Measurements from ENCODE around the gene SF3B6.
"Not testable (repeated sequence)": the region's sequence is repeated elsewhere in the genome, so short reads cannot be mapped to it uniquely, and the experiment has no call there.

Gene SF3B6

GRCh38 chr2:24104906-24105305 lies 28.8 kb upstream of the SF3B6 start:
- Mint-ChIP-seq H3K4me3 (no peak overlapping the region), H3K4me1 (no peaks in the 10 kb centered on the region), H3K27ac (no peak overlapping the region), H3K27me3 (no peaks in the 10 kb centered on the region), H3K9me3 (peaks cover 16 to 28% of the 10 kb centered on the region in 2 donors)
- ATAC-seq: no peak
- no peak for DNase-seq

GRCh38 chr2:24104110-24104650 lies 28.1 kb upstream of the SF3B6 start:
- Mint-ChIP-seq H3K4me1 (no peaks in the 10 kb centered on the region), H3K9me3 (peaks cover 16 to 36% of the 10 kb centered on the region in 2 donors), H3K27ac (no peak overlapping the region), H3K4me3 (no peak overlapping the region), H3K27me3 (no peaks in the 10 kb centered on the region)
- ATAC-seq (no peak), DNase-seq (no peak)

DNA sequence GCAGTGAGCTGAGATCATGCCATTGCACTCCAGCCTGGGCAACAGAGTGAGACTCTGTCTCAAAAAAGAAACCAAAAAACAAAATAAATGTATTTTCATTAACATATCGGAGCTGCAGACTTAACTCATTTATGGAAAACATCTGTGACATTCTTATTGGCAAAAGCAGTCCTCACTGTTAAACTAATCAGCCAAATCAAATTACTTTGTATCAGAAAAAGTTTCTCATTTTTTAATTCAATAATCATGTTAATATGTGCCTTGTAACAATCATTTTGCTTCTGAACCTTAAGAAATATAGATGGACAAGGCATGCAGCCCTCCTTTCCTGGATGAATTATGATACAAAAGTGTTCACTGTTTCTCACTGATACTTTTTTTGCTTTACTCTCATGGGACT lies 26.6 kb upstream of the SF3B6 start:
- DNase-seq: no peak
- H3K27ac Mint-ChIP-seq: no peak overlapping the region
- H3K27me3 Mint-ChIP-seq: no peaks in the 10 kb centered on the region
- H3K9me3 Mint-ChIP-seq: peaks cover 15 to 43% of the 10 kb centered on the region in 2 donors
- H3K4me1 Mint-ChIP-seq: no peaks in the 10 kb centered on the region
- no peak overlapping the region for H3K4me3 Mint-ChIP-seq
- ATAC-seq: no peak

- H3K27me3 Mint-ChIP-seq: no peaks in the 10 kb centered on the region
- no peak for ATAC-seq
- H3K4me1 Mint-ChIP-seq: no peaks in the 10 kb centered on the region
- H3K9me3 Mint-ChIP-seq: peaks cover 8 to 37% of the 10 kb centered on the region in 2 donors
- no peak overlapping the region for H3K4me3 Mint-ChIP-seq
- no peak overlapping the region for H3K27ac Mint-ChIP-seq
- no peak for DNase-seq
Observed at GRCh38 chr2:24101992-24102391, 25.9 kb upstream of the SF3B6 start.

DNA sequence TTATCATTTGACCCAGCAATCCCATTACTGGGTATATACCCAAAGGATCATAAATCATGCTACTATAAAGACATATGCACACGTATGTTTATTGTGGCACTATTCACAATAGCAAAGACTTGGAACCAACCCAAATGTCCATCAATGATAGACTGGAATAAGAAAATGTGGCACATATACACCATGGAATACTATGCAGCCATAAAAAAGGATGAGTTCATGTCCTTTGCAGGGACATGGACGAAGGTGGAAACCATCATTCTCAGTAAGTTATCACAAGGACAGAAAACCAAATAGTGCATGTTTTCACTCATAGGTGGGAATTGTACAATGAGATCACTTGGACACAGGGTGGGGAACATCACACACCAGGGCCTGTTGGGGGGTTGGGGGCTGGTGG lies 24.6 kb upstream of the SF3B6 start:
- not testable (repeated sequence) for H3K27me3 Mint-ChIP-seq, ATAC-seq, H3K4me1 Mint-ChIP-seq, DNase-seq, H3K4me3 Mint-ChIP-seq, H3K27ac Mint-ChIP-seq
- peaks cover 4 to 32% of the 10 kb centered on the region in 2 donors for H3K9me3 Mint-ChIP-seq

GRCh38 chr2:24095171-24095677 lies 19.1 kb upstream of the SF3B6 start:
- H3K9me3 Mint-ChIP-seq: peaks cover 4 to 22% of the 10 kb centered on the region in 2 donors
- not testable (repeated sequence) for DNase-seq, ATAC-seq, H3K4me1 Mint-ChIP-seq, H3K4me3 Mint-ChIP-seq, H3K27me3 Mint-ChIP-seq, H3K27ac Mint-ChIP-seq

DNA sequence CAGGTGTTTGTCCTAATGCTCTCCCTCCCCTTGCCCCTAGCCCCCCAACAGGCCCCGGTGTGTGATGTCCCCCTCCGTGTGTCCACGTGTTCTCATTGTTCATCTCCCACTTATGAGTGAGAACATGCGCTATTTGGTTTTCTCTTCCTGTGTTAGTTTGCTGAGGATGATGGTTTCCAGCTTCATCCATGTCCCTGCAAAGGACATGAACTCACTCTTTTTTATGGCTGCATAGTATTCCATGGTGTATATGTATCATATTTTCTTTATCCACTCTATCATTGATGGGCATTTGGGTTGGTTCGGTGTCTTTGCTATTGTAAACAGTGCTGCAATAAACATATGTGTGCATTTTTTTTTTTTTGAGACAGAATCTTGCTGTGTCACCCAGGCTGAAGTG lies 17.1 kb upstream of the SF3B6 start:
- not testable (repeated sequence) for H3K4me3 Mint-ChIP-seq, H3K4me1 Mint-ChIP-seq, H3K27ac Mint-ChIP-seq, H3K27me3 Mint-ChIP-seq, ATAC-seq, DNase-seq, H3K9me3 Mint-ChIP-seq

DNA sequence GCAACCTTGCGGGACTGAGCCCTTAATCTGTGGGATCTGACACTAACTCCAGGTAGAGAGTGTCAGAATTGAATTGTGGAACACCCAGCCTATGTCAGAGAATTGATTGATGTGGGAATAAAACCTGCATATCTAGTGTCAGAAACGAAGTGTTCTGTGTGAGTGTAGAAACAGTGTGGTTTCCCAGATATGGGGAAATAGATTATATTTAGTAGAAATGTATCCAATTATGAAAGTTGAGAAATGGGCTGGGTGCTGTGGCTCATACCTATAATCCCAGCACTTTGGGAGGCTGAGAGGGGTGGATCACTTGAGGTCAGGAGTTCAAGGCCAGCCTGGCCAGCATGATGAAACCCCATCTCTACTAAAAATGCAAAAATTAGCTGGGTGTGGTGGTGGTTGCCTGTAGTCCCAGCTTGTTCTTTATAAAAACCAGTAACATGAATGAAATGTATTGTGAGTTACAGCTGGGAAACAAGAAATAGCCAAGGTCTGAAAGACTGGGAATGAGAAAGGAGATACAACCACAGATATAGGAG lies 12.8 kb upstream of the SF3B6 start:
- Mint-ChIP-seq H3K9me3 (no peaks in the 10 kb centered on the region), H3K27ac (no peak overlapping the region), H3K27me3 (no peaks in the 10 kb centered on the region), H3K4me1 (no peaks in the 10 kb centered on the region), H3K4me3 (no peak overlapping the region)
- no peak for DNase-seq
- ATAC-seq: no peak

DNA sequence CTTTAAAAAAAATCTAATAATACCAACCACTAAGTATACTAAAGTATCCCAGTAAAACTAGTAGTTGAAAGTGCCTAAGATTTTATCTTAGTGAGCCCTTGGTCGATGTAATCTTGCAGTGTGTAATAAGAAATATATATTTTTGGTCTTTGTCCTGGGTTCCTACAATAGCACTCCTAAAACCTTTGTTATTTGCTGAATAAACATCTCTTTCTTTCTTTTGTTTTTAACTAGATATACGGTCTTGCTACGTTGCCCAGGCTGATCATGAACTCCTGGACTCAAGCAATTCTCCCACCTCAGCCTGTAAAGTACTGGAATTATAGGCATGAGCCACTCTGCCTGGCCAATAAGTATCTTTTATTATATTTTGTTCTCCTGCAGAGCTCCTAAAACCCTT lies 10.9 kb upstream of the SF3B6 start:
- H3K4me3 Mint-ChIP-seq: no peak overlapping the region
- H3K27ac Mint-ChIP-seq: no peak overlapping the region
- H3K9me3 Mint-ChIP-seq: no peaks in the 10 kb centered on the region
- DNase-seq (no peak), ATAC-seq (no peak)
- peaks cover 7% of the 10 kb centered on the region for H3K4me1 Mint-ChIP-seq
- no peaks in the 10 kb centered on the region for H3K27me3 Mint-ChIP-seq

- no peak for DNase-seq
- Mint-ChIP-seq H3K9me3 (no peaks in the 10 kb centered on the region), H3K4me3 (no peak overlapping the region), H3K27ac (peak overlapping the region in 1 of 2 donors; percentile 26), H3K27me3 (no peaks in the 10 kb centered on the region), H3K4me1 (peaks cover 7% of the 10 kb centered on the region)
- no peak for ATAC-seq
Observed at GRCh38 chr2:24086241-24086640, 10.1 kb upstream of the SF3B6 start.

GRCh38 chr2:24085200-24085489 lies 9.0 kb upstream of the SF3B6 start:
- no peaks in the 10 kb centered on the region for H3K27me3 Mint-ChIP-seq
- peaks cover 7% of the 10 kb centered on the region for H3K4me1 Mint-ChIP-seq
- no peak overlapping the region for H3K27ac Mint-ChIP-seq
- H3K9me3 Mint-ChIP-seq: no peaks in the 10 kb centered on the region
- no peak for ATAC-seq
- peak overlapping the region; percentile 85 to 90 for H3K4me3 Mint-ChIP-seq
- no peak for DNase-seq

DNA sequence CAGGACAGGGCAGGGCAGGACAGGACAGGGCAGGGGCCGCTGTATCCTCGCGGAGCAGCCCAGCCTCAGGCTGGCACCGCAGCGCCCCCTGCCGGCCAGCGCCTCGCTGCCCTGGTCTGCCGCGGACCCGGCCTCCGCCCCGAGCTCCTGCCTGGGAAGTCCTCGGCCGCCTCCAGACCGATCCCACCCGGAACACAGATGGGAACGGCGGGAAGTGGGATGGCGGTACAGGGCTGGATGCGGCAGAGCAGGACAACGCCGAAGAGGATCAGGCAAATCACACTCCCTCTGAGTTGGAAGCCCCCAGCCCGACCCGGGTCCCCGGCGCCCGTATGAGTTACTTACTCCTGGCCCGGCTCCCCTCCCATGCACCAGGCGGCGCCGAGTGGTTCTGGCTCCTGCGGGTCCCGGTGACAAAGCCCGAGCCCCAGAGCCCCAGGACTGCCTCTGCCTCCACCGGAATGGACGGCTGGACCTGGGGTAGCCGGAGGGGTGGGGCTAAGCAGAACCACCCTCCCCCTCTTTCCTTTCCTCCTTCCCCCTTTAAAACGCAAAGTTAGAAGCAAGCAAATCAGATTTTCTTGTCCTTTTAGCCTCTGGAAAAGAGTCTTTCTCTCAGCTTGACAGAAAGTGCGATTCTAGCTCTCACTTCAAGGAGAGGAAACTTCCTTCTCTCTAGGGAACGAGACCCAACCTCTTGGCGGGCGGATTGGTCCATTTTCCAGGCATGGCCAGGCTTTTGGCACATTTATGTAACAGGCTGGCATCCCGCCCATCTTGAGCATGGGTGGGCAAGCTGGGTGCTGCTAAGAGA lies 8.5 kb upstream of the SF3B6 start, which contains the start of gene TP53I3:
Gene TP53I3, minus strand, starts transcription at position 449 of the 814 bp plus-strand sequence. CDS start 508 bp downstream, outside the sequence.
- ATAC-seq: peak; percentile 96
- H3K9me3 Mint-ChIP-seq: no peaks in the 10 kb centered on the region
- peaks cover 7% of the 10 kb centered on the region for H3K4me1 Mint-ChIP-seq
- peak within 1 kb of the TSS; percentile 85 to 90 for H3K4me3 Mint-ChIP-seq
- peak within 1 kb of the TSS; percentile 62 to 75 for H3K27ac Mint-ChIP-seq
- no peaks in the 10 kb centered on the region for H3K27me3 Mint-ChIP-seq
- DNase-seq: peak; percentile 83 to 93

DNA sequence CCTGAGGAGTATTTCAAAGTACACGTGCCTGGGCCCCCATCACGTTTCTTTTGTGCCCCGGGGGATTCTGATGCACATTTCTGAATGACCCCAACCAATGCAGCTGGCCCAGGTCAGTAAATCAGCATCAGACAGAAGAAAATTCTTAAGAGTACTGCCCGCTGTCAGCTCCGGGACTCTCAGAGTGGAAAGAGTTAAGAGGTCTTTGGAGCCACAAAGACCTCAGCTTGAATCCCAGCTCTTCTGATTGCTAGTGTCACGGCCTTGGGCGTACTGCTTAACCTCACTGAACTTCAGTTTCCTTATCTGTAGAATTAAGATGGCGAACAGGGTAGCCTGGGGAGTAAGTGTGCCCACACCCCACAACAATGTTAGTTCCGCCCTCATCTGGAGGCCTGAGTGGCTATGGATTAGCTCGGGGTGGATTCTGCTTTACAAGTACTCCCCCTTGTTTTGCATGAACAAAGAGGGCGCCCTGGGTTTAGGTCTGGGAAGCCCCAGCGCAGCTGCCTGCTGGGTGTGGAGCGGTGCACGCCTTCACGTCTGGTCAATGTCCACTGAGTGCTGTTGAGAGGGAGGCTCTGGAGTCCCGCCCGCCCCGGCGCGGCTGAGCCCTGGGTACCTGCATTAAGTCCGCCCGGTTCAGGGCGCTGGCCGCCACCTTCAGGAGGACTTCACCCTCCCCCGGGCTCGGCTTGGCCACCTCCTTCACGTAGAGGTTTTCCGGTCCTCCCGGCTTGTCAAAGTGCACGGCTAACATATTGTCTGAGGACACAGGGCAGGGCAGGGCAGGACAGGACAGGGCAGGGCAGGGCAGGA lies 7.7 kb upstream of the SF3B6 start:
- DNase-seq (peak in 1 of 2 donors; percentile 63), ATAC-seq (peak; percentile 74)
- H3K9me3 Mint-ChIP-seq: no peaks in the 10 kb centered on the region
- H3K4me1 Mint-ChIP-seq: peaks cover 11% of the 10 kb centered on the region
- peak overlapping the region; percentile 30 to 62 for H3K27ac Mint-ChIP-seq
- H3K4me3 Mint-ChIP-seq: peak overlapping the region; percentile 85 to 90
- H3K27me3 Mint-ChIP-seq: no peaks in the 10 kb centered on the region

DNA sequence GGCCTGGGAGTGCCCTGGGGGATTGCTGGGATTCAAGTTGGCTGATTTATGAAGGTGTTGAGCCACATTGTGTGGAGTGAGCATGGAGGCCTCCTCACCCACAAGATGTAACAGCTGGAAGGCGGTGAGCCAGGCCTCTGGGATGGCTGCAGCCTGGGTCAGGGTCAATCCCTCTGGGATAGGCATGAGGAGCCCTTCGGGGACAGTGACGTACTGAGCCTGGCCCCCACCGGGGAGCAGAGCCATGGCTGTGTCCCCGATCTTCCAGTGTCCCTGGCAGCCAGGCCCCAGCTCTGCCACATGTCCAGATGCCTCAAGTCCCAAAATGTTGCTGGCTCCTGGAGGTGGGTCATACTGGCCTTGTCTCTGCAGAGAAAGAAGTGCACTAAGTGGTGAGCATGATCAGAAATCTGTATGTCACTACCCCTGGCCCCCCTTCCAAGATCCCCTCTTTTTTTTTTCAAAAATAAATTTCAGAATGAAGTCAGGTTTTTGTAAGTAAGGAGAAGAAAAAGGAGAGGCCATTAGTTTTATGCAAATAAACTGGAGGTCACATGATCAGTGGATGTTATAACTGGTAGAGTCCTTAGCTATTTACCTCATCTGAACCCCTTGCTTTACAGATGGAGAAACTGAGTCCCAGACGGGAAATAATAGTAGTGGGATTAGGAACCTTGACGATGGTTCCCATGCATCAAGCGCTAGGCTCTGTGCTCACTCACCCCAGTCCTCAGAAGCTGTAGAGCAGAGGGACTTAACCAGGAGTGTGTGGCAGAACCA lies 6.9 kb upstream of the SF3B6 start:
- ATAC-seq (no peak), DNase-seq (no peak)
- Mint-ChIP-seq H3K27me3 (no peaks in the 10 kb centered on the region), H3K4me3 (peak overlapping the region; percentile 85 to 90), H3K9me3 (no peaks in the 10 kb centered on the region), H3K27ac (no peak overlapping the region), H3K4me1 (peaks cover 13% of the 10 kb centered on the region)

DNA sequence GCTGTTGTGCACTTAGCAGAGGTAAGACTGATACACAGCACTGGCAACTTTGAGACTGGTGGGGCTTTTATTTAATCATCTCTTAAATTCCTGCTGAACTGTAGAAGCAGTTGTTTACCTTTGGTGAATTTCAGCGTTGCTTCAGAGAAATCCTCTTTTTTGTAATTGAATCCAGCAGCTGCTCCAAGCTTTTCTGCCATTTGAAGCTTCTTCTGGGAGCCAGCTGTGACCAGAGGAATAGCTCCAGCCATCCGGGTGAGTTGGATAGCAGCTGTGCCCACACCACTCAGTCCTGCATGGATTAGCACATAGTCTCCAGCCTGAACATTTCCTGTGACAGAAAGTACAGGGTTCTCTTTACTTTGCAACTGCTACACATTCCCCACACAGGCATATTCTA lies 4.6 kb upstream of the SF3B6 start:
- no peak overlapping the region for H3K4me3 Mint-ChIP-seq
- DNase-seq: no peak
- peaks cover 21% of the 10 kb centered on the region for H3K4me1 Mint-ChIP-seq
- no peak overlapping the region for H3K27ac Mint-ChIP-seq
- no peaks in the 10 kb centered on the region for H3K27me3 Mint-ChIP-seq
- no peak for ATAC-seq
- no peaks in the 10 kb centered on the region for H3K9me3 Mint-ChIP-seq

Measured in stimulated activated naive CD8-positive, alpha-beta T cell treated with anti-CD3 and anti-CD28 coated beads, Interleukin-15, amount 100 ng/mL, for 72 hours (primary cell).